SU-DHL-6 (cell line): Measurements from ENCODE around the gene ARMC8.

ENCODE experiments used
- H2AFZ ChIP-seq: fragments of 200-600 bp; sonication (generic); 2 replicates; pipeline ENCODE4 v1.6.1; 2014; ENCODE audit warnings: low read depth, mild to moderate bottlenecking, moderate library complexity, mixed read lengths, antibody characterized with exemption, low read length; ENCODE audit not compliant: severe bottlenecking
- H3F3A ChIP-seq: fragments of 200-600 bp; shearing (Covaris generic); 2 replicates; pipeline ENCODE4 v1.6.0; 2016; ENCODE audit warnings: antibody characterized with exemption, mild to moderate bottlenecking; ENCODE audit not compliant: insufficient read depth
- H3K27ac ChIP-seq: fragments of 200-600 bp; sonication (generic); 2 replicates; pipeline ENCODE4 v1.5.1; 2016; ENCODE audit warnings: low read depth, mild to moderate bottlenecking, low read length, moderate library complexity, mixed read lengths
- H3K27me3 ChIP-seq: fragments of 200-600 bp; sonication (generic), shearing (Covaris generic); 2 replicates; pipeline ENCODE4 v1.6.0; 2014; ENCODE audit warnings: mild to moderate bottlenecking, low read length
- H3K36me3 ChIP-seq: fragments of 200-600 bp; sonication (generic); 2 replicates; pipeline ENCODE4 v1.6.1; 2014; ENCODE audit warnings: mild to moderate bottlenecking, low read length, mixed read lengths
- H3K4me2 ChIP-seq: fragments of 300-600, 200-600 bp; shearing (Covaris generic), sonication (generic); 2 replicates; pipeline ENCODE4 v1.6.0; 2014; ENCODE audit warnings: low read length, low read depth, mild to moderate bottlenecking; ENCODE audit not compliant: poor library complexity, severe bottlenecking
- H3K4me3 ChIP-seq: fragments of 200-600 bp; sonication (generic); 2 replicates; pipeline ENCODE4 v1.5.1; 2014; ENCODE audit warnings: antibody characterized with exemption, low read length, mild to moderate bottlenecking, mixed read lengths; ENCODE audit not compliant: insufficient read depth, poor library complexity, severe bottlenecking
- H3K79me2 ChIP-seq: fragments of 200-600 bp; sonication (generic); 2 replicates; pipeline ENCODE4 v1.6.1; 2014; ENCODE audit warnings: mild to moderate bottlenecking, low read length, moderate library complexity; ENCODE audit not compliant: insufficient read depth
- H3K9ac ChIP-seq: fragments of 200-600 bp; sonication (generic); 2 replicates; pipeline ENCODE4 v1.7.0; 2014; ENCODE audit warnings: mild to moderate bottlenecking, low read length
- H3K9me2 ChIP-seq: fragments of 200-600 bp; sonication (generic); replicated peaks from 2 replicates; pipeline ENCODE4 v1.6.1; 2014; ENCODE audit warnings: low read length; ENCODE audit not compliant: insufficient read depth
- H3K9me3 ChIP-seq: fragments of 200-600 bp; sonication (generic); 2 replicates; pipeline ENCODE4 v1.6.1; 2014; ENCODE audit warnings: low read length, mixed read lengths; ENCODE audit not compliant: insufficient read depth
- H4K20me1 ChIP-seq: fragments of 200-600 bp; sonication (generic); 2 replicates; pipeline ENCODE4 v1.6.1; 2014; ENCODE audit warnings: low read depth, mild to moderate bottlenecking, antibody characterized with exemption, low read length, moderate library complexity, mixed read lengths
- EZH2phosphoT487 ChIP-seq: fragments of 200-600 bp; sonication (generic), shearing (Covaris generic); conservative IDR thresholded peaks from 2 replicates; pipeline ENCODE4 v1.6.1; 2018; ENCODE audit warnings: mild to moderate bottlenecking, antibody characterized with exemption, low read length, moderate library complexity, mixed read lengths
- TF ChIP-seq, protein P1 (sequence below): fragments of 200-600 bp; sonication (generic); IDR thresholded peaks from one replicate; pipeline ENCODE4 v1.5.1; 2017; ENCODE audit warnings: antibody characterized with exemption, mild to moderate bottlenecking, low read length, moderate library complexity; ENCODE audit not compliant: insufficient read depth, poor library complexity, severe bottlenecking

Gene ARMC8

DNA sequence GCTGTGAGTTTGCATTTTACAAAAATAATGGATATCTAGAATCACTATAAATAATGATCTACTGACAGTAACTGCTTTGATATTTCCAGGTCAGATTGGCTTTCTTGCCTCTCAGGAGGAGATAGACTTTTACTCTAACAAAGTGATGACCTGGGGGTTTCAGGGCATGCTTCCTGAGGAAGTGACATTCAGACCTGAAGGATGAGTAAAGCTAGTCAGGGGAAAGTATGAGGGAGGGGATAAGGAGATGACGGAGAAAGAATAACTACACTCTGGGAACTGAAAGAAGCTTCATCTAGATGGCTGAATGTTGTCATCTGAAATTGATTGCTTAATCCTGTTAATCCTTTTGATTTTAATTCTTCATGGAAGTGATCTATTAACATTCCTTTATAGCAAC lies 32.2 kb downstream of the ARMC8 start:
- peaks cover 54% of the 10 kb centered on the region for H3K79me2 ChIP-seq
- no peak overlapping the region for H2AFZ ChIP-seq
- H3K27me3 ChIP-seq, result no peaks in the 10 kb centered on the region
- no peaks in the 10 kb centered on the region for H3K9me3 ChIP-seq
- TF ChIP-seq EZH2phosphoT487, result no peak
- TF ChIP-seq, protein P1, sequence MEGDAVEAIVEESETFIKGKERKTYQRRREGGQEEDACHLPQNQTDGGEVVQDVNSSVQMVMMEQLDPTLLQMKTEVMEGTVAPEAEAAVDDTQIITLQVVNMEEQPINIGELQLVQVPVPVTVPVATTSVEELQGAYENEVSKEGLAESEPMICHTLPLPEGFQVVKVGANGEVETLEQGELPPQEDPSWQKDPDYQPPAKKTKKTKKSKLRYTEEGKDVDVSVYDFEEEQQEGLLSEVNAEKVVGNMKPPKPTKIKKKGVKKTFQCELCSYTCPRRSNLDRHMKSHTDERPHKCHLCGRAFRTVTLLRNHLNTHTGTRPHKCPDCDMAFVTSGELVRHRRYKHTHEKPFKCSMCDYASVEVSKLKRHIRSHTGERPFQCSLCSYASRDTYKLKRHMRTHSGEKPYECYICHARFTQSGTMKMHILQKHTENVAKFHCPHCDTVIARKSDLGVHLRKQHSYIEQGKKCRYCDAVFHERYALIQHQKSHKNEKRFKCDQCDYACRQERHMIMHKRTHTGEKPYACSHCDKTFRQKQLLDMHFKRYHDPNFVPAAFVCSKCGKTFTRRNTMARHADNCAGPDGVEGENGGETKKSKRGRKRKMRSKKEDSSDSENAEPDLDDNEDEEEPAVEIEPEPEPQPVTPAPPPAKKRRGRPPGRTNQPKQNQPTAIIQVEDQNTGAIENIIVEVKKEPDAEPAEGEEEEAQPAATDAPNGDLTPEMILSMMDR, result no peak
- H3F3A ChIP-seq, result no peaks in the 10 kb centered on the region
- H3K9me2 ChIP-seq, result no peaks in the 10 kb centered on the region
- H3K4me3 ChIP-seq, result no peak overlapping the region
- no peak overlapping the region for H3K4me2 ChIP-seq
- H4K20me1 ChIP-seq, result no peaks in the 10 kb centered on the region
- no peak overlapping the region for H3K27ac ChIP-seq
- peaks cover 11% of the 10 kb centered on the region for H3K36me3 ChIP-seq
- H3K9ac ChIP-seq, result no peak overlapping the region

DNA sequence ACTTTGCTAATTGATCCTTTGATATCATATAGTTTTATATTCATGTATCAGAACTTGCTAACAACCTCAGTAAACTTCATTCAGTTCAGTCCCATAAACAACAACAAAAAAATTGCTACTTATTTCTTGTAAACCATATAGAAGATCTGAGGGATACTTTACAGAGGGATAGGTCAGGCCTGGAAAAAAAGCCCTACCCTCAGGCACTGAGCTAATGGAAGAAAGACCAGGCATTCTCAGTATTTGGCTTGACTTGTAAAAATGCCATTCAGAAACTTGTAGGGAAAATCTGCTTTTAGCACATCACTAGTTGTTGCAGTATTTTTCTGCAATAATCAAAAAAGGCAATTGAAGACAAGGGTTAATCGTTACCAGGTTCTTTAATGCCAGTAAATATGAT lies 33.1 kb downstream of the ARMC8 start:
- Histone ChIP-seq H3K4me3 (no peak overlapping the region), H3K4me2 (no peak overlapping the region), H3K9me2 (no peaks in the 10 kb centered on the region), H4K20me1 (no peaks in the 10 kb centered on the region), H3K36me3 (peaks cover 16% of the 10 kb centered on the region), H3K27ac (no peak overlapping the region), H3F3A (no peaks in the 10 kb centered on the region), H3K9me3 (no peaks in the 10 kb centered on the region), H3K27me3 (no peaks in the 10 kb centered on the region), H3K79me2 (peaks cover 48% of the 10 kb centered on the region), H2AFZ (no peak overlapping the region), H3K9ac (no peak overlapping the region)
- TF ChIP-seq EZH2phosphoT487, result no peak
- TF ChIP-seq, protein P1, result no peak

DNA sequence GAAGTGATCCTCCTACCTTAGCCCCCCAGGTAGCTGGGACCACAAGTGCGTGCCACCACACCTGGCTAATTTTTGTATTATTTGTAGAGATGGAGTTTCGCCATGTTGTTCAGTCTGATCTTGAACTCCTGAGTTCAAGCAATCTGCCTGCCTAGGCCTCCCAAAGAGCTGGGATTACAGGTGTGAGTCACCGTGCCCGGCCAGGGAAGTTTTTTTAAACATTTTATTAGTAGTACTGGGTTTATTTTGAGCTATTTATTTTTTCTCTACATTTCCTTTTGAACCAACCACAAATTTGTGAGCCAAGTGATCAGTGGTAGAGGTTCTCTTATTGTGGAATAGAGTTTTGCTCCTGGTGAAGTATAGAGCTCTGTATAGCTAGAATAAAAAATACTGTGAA lies 33.7 kb downstream of the ARMC8 start:
- no peak for TF ChIP-seq EZH2phosphoT487
- TF ChIP-seq, protein P1, result no peak
- Histone ChIP-seq H3K4me3 (no peak overlapping the region), H3K36me3 (peaks cover 20% of the 10 kb centered on the region), H3F3A (no peaks in the 10 kb centered on the region), H3K27me3 (no peaks in the 10 kb centered on the region), H3K27ac (no peak overlapping the region), H3K9me3 (no peaks in the 10 kb centered on the region), H3K9ac (no peak overlapping the region), H3K9me2 (no peaks in the 10 kb centered on the region), H4K20me1 (no peaks in the 10 kb centered on the region), H2AFZ (no peak overlapping the region), H3K79me2 (peaks cover 48% of the 10 kb centered on the region), H3K4me2 (no peak overlapping the region)
